Measurements from ENCODE around the gene MOB1B.
"Not testable (repeated sequence)": the region's sequence is repeated elsewhere in the genome, so short reads cannot be mapped to it uniquely, and the experiment has no call there.

Gene MOB1B

GRCh38 chr4:70956549-70957210 is 54.5 kb downstream of the MOB1B start:
- DNase-seq (ENCODE audit: low read depth), result no peak

GRCh38 chr4:70958681-70959080 is 56.5 kb downstream of the MOB1B start:
- DNase-seq (ENCODE audit: low read depth), result no peak

- DNase-seq (ENCODE audit: low read depth), result no peak
Measured at GRCh38 chr4:70969076-70969475, 66.9 kb downstream of the MOB1B start.

GRCh38 chr4:70976252-70976651 is 74.1 kb downstream of the MOB1B start:
- DNase-seq (ENCODE audit: low read depth), result no peak

- DNase-seq (ENCODE audit: low read depth), result no peak
Measured at GRCh38 chr4:70979445-70980008, 77.4 kb downstream of the MOB1B start.

- no peak for DNase-seq (ENCODE audit: low read depth)
Measured at GRCh38 chr4:70980196-70980595, 78.0 kb downstream of the MOB1B start.

GRCh38 chr4:70984106-70984505 is 81.9 kb downstream of the MOB1B start:
- no peak for DNase-seq (ENCODE audit: low read depth)

GRCh38 chr4:70984589-70984988 is 82.4 kb downstream of the MOB1B start:
- DNase-seq (ENCODE audit: low read depth), result no peak

- no peak for DNase-seq (ENCODE audit: low read depth)
Measured at GRCh38 chr4:70991596-70991995, 89.4 kb downstream of the MOB1B start.

GRCh38 chr4:70992391-70992881 is 90.3 kb downstream of the MOB1B start:
- no peak for DNase-seq (ENCODE audit: low read depth)

GRCh38 chr4:70993181-70994068 is 91.3 kb downstream of the MOB1B start, which contains the start of gene DCK:
DCK (plus strand) TSS chr4:70993649; CDS start chr4:70993836, 187 bp downstream.
- peak; percentile 76 for DNase-seq (ENCODE audit: low read depth)

GRCh38 chr4:70994069-70994366 is 91.8 kb downstream of the MOB1B start:
- no peak for DNase-seq (ENCODE audit: low read depth)

- DNase-seq (ENCODE audit: low read depth), result no peak
Measured at GRCh38 chr4:70994387-70995099, 92.4 kb downstream of the MOB1B start.

GRCh38 chr4:70996018-70996360 is 93.8 kb downstream of the MOB1B start:
- DNase-seq (ENCODE audit: low read depth), result no peak

GRCh38 chr4:70997036-70997435 is 94.9 kb downstream of the MOB1B start:
- no peak for DNase-seq (ENCODE audit: low read depth)

- DNase-seq (ENCODE audit: low read depth), result no peak
Measured at GRCh38 chr4:70997546-70997945, 95.4 kb downstream of the MOB1B start.

GRCh38 chr4:70999639-71000038 is 97.5 kb downstream of the MOB1B start:
- not testable (repeated sequence) for DNase-seq (ENCODE audit: low read depth)

GRCh38 chr4:71001363-71001762 is 99.2 kb downstream of the MOB1B start:
- DNase-seq (ENCODE audit: low read depth), result not testable (repeated sequence)

GRCh38 chr4:71004281-71004851 is 102.2 kb downstream of the MOB1B start:
- DNase-seq (ENCODE audit: low read depth), result peak; percentile 27

- not testable (repeated sequence) for DNase-seq (ENCODE audit: low read depth)
Measured at GRCh38 chr4:71005025-71005424, 102.9 kb downstream of the MOB1B start.

- DNase-seq (ENCODE audit: low read depth), result no peak
Measured at GRCh38 chr4:71006203-71006907, 104.2 kb downstream of the MOB1B start.

Data from stimulated activated CD8-positive, alpha-beta memory T cell treated with anti-CD3 and anti-CD28 coated beads, Interleukin-12 subunit alpha, Interleukin-12 subunit beta, amount 100 ng/mL, for 4 hours (primary cell).